Activated gamma-delta T cell treated with Interleukin-2 at 50 U/mL for 16 hours (primary cell): Measurements from ENCODE around the gene PRR15L.

ENCODE experiments used
- DNase-seq: peaks from one replicate; pipeline ENCODE4 v3.0.0-alpha.2; 2020

PRR15L gene

DNA sequence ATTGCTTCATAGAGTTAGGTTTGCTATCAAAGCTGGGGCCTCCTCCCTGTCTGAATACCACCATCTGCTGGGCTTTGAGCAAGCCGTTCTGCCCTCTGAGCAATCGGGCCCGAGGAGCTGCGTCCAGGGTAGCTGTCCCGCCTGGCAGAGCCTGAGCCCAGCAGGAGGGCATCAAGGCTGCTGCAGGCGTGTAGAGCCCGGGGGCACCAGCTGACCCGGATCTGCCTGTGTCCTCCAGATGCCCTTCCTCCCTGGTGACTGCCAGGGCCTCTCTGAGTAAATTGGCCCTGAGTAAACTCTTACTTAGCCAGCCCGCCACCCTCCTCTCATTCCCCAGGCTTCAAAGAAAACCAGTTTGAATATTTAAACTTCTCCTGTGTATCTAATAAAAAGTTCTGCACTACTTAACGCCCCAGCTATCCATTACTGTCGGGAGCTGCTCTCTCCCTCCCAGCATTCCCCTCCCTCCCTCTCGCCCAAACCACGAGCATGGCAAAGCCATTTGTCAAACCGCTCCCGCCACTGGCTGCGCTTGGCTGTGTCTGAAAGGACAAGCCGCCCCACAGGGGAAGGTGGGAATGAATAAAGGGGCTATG, 29.7 kb upstream of the PRR15L start:
- DNase-seq = no peak

DNA sequence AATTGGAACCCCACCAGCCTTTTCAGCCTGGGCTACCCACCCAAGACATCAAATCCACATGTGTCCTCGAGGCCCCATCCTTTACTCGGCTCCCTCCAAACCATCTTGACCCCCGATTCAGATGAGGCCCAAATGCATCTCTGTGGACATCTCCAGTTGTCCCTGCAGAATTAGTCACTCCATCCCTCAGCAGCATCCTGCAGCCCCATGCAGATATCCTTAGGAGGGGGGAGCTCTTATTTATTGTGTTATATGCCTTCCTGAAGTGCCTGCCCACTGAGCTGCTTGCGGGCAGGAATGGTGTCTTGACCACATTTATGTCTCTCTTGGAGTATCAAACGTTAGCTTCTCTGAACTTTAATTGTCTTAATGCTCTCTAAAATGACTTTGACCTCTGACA, 28.8 kb upstream of the PRR15L start:
- no peak for DNase-seq

DNA sequence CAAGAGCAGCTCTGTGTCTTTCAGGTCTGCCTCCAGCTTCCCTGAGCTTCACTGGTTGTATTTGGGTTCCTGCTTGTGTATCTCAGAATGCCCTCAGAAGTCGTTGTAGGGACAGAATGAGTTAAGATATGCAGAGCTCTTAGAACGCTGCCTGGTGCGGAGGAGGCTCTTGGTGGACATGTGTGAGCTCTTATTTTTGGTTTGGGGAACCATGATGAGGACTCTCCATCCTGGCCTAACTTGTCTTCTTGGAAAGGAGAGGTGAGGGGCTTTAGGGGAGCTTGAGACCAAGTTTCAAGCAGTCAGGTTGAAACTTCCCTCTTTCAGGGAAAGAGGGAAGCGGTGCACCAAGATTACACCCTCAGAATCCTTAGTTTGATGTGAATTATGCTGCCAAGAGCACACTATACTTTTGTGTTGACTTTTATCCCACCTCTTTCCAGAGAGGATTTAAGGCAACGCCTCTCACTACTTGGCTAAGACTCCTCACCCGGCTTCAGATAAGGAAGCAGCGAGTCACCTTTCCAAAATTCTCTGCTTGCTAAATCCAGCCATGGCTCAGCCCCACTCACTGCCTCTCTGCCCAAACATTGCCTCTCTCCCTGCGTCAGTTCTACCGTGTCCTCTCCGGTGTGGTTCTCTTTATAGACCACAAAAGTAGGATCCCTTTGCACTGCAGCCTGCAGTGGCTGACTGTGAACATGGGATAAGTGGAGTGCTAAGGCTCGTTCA, 26.0 kb upstream of the PRR15L start:
- DNase-seq = no peak

DNA sequence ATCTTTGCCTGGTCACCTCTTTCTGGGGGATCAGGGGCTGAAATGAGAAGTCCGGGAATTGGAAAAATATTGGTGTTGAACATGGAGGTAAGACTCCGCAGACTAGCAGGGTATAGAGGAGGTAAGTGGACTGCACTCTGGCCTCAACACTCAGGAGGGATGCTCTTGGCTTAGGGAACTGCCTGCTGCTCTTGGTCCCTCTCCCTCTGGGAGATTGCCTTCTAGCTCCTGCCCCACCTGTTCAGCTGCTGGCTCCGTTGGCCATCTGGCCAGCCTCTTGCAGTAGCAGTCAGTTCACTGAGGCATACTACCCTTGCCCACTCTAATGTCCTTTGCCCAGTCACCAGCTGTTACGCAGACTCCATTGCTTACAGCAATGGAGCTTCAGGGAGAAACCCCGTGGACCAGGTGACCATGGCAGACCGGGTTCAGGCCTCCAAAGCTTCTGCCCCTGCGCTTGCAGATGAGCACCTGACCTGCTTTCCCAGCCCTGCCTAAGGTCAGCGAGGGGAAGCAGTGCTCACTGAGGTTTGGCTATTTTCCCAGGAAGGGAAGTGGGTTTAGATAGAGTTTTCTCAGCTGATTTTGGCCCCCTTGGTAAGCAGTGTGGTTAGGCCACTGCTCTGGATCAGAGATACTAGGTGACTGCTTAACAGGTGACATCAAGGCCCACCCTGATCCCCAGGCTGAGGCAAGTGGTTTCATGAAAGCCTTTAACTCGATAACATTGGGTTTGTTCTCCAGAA, 25.1 kb upstream of the PRR15L start:
- DNase-seq = no peak

DNA sequence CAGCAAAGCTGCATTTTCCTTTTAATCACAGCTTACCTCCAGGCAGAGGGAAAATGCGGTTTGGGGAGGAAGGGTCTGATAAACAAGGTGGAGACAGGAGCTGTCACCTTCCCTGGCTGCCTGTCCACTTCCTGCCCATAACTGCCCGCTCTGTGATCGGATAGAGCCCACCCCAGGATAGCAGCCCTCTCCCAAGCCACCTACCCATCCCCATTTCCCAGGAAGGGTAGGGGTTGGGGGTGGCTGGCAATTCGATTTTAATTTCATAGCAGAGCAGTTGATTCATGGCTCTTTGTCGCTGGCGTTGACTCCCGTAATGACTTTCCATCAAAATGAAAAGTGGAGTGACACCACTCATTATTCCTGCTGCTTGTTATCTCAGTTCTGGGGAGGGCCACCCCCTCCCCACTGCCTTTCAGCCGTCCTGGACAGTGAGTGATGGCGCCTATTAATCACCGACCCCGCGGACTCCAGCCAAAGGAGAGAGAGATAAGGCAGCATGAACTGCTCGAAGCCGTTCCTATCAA, 24.5 kb upstream of the PRR15L start:
- DNase-seq = no peak

DNA sequence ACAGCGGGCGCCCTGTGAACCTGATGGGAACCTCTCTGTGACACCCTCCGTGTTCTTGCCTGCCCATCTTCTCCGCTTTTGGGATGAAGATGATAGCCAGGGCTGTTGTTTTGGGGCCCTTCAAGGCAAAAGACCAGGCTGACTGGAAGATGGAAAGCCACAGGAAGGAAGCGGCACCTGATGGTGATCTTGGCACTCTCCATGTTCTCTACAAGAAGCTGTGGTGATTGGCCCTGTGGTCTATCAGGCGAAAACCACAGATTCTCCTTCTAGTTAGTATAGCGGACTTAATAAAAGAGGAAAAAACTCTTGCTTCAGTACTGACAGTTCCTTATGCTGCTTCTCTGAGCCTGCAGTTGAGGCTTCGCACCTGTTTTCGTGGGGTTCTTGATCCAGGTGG, 23.8 kb upstream of the PRR15L start:
- DNase-seq = no peak

DNA sequence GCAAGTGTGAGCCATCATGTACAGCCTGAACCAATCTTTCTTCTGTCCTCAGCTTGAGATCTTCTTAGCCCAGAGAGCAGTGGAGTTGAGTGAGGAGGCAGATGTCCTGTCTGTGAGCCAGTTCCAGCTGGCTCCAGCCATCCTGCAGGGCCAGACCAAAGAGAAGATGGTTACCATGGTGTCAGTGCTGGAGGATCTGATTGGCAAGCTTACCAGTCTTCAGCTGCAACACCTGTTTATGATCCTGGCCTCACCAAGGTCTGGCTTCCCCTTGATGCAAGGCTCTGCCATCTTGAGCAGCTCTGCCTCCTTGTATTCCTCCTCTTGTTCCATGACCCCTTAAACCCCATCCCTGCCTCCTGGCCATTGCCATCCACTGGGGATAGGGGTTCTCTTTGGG, 22.9 kb upstream of the PRR15L start:
- DNase-seq = no peak

DNA sequence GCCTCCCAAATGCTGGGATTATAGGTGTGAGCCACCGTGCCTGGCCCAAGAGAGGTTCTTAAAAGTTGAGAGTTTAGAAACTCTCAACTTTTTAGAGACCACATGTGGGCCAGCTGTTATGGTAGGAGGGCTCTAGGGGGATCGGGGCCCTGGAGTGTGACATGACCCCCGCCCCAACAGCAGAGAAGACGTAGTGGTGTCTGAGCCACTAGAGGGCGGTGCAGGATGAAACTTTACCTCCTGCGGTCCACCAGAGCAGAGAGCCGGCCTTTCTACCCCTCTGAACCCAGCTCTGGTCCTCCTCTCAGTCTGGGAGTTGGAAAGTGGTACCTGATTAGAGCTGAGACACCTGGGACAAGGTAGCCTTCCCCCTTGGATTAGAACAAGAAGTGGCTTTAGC, 20.6 kb upstream of the PRR15L start:
- peak; percentile 31 for DNase-seq

DNA sequence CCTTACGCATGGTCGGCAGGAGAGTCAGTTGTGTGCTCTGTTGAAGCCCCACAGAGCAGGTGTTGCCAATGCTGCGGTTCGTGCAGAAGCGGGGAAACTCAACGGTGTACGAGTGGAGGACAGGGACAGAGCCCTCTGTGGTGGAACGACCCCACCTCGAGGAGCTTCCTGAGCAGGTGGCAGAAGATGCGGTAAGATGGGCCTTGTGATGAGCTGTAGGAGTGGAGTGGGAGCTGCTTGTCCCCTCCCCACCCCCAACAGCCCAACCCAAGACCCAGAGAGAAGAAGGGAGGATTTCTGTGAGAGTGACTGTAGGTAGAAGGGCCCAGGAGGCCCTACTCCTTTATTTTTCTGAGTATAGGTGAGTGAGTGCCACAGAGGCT, 18.1 kb upstream of the PRR15L start:
- DNase-seq = no peak

DNA sequence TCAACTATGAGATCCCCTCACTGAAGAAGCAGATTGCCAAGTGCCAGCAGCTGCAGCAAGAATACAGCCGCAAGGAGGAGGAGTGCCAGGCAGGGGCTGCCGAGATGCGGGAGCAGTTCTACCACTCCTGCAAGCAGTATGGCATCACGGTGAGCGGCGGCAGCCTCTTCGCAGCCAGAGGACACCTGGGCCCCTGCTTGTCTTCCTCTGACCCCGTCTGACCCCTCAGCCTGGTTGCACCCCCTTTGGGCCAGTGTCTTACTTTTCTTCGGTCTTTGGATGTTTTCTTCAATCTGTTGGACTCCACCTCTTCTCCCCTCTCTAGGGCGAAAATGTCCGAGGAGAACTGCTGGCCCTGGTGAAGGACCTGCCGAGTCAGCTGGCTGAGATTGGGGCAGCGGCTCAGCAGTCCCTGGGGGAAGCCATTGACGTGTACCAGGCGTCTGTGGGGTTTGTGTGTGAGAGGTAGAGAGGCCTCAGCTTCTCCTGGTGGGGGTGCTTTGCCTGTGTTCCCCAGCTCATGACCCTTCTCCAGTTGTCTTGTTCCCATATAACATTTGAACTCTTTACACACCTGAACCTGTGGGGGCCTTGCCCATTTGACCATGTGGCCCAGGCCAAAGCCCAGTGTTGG, 17.6 kb upstream of the PRR15L start:
- no peak for DNase-seq

DNA sequence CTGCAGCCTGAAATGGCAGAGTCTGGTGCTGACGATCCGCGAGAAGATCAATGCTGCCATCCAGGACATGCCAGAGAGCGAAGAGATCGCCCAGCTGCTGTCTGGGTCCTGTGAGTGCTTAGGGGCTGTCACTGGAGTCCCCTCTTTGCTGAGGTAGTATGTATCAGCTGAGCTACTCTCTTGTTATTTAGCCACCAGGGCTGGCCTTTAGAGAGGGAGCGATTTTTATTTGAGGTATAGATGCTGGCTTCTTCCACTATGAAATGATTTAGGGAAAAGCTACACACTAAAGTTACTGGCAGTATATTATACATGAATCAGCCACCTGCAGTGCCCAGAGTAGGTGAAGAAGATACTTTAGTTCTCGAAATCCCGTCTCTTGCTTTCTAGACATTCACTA, 15.9 kb upstream of the PRR15L start:
- no peak for DNase-seq

DNA sequence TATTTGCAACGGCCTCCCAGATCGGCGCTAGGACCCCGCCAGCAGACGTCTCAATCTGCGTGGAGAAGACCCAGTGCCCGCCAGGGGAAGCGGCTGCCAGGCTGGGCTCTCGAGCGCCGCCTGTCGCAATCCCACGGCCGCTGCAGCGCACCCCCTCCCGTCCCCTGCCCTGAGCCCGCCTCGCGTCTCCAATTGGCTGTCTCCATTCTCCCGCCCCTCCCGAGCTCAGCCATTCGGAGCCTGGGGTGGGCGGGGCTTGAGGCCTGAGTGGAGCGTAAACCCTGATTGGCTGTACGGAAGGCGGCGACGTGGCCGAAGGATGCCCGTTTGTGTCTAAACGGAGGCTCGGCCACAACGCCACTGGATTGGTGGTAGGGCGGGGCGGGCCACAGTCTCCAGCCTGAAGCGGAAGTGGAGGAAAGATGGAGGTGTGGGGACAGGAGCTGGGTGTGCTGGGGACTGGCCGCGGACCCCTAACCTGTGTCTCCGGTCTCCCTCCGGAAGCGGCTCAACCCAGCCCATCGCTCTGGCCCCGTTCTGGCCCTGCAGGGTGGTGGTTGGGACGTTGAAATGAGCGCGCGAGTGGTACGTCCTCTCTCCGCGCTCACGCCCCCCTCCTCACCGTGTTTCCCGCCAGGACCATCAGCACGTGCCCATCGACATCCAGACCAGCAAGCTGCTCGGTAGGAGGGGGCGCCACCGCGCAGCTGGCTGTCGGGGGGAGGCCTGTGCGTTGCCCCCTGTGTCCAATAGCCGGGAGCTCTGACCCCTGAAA, 13.2 kb upstream of the PRR15L start, which contains the start of gene CDK5RAP3:
TSS of gene CDK5RAP3 (plus strand) at position 389 of the 775 bp plus-strand sequence. CDS start at position 423, 34 bp downstream.
- DNase-seq = peak; percentile 98

DNA sequence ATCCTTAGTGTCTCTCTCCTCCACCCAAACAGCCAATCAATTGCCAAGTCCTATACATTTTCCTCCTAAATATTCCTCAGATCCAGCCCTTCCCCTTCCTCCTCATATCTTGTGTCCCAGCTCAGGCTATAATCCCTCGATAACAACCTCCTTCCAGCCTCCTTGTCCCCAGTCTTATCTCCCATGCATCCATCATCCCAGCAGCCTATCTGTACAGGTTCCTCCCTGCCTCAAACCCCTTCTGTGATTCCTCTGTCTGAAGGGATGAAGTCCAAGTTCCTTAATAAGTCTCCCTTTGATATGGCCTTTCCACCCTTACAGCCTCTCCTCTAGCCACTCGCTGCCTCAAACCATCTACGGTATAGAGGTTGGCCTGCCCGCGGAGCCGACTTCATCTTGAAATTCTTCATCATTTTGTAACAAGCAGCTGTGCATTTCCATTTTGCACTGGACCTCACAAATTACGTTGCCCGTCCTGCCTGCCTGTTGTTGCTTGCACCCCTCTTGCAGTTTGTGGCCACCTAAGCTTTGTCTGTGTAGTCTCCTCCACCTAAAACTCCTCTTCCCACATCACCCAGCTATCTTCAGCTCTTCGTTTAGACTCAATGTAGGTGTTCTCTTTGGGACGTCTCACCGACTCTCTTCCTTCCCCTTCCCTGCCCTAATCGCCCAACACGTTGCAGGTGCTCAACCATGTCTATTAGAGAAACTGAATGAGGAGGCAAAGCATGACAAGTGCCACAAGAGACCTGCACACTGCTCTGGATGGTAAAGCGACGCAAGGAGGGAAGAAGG, 12.4 kb upstream of the PRR15L start:
- DNase-seq = no peak

DNA sequence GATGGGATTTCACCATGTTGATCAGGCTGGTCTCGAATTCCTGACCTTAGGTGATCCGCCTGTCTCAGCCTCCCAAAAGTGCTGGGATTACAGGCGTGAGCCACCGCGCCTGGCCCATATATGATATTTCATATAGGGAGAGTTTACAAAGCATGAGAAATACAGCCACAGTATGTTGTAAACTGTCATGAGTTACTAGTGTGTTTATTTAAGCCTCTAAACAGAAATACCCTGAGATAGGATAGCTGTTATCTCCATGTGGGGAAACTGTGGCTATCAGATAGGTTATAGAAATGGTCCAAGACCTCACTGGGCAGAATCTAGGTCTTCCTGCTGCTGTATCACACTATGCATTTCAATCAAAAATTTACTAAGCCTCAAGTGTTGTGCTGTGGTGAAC, 11.2 kb upstream of the PRR15L start:
- DNase-seq = no peak

DNA sequence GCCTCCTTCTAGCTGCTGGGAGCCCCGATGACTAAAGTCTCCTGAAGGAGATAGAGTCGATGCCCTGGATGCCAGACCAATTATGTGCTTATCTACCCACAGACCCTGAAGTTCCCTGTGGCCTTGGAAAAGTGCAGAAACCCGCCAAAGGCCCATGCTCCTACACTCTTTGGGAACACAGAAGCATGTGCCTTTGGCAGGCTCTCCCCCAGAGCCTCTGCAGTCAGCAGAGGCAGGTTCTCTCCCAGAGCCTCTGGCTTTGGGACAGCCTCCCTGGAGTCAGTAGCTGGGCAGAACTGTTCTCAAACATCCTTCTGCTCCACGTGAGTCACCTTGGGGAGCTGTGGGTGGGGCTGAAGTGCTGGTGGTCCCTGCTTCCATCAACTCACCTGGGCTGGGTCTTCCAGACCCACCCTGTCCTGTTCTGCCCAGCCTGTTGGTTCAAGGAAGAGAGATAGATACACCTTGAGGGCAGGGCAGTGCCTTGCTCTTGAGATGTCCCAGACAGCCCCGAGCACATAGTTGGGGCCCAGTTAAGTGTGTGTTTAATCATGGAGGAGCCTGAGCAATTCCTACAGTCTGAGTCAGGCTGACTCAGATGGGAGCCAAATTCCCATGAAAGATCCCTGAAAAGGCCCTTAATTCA, 10.0 kb upstream of the PRR15L start:
- DNase-seq = no peak

DNA sequence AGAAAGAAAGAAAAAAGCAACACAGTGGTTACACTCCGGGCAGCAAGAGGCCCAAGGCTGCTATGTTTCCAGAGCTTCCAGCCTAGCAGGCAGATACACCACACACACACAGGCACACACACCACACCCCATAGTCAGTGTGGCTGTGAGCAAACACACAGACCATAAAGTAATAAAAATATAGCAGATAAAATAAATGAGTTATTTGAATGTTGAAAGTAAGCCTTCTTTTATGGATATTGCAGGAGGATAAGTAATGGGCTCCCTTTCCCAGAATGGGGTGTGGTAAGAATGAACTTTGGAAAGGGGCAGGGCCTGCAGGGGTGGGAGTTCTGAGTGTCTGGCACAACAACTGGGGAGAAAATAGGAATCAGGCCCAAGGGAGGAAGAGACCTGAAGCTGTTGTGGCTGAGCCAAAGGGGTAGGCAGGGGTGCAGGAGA, 8.4 kb upstream of the PRR15L start:
- no peak for DNase-seq

DNA sequence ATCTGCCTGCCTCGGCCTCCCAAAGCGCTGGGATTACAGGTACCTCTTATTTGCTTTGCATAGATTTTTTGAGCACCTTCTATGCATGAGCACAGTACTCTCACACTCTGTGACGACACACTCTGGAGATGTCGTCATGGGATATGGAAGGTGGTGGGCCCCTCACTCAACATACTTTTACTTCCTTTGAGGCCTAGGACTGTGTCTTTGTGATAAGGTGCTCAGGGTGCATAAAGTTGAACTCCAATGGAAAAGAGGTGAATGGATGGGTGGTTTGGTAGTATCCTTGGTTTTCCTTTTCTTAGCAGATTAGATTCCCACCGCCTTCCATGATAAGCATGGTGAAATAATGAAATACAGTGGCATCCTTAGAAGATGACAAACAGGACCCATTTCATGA, 7.2 kb upstream of the PRR15L start:
- DNase-seq = no peak

DNA sequence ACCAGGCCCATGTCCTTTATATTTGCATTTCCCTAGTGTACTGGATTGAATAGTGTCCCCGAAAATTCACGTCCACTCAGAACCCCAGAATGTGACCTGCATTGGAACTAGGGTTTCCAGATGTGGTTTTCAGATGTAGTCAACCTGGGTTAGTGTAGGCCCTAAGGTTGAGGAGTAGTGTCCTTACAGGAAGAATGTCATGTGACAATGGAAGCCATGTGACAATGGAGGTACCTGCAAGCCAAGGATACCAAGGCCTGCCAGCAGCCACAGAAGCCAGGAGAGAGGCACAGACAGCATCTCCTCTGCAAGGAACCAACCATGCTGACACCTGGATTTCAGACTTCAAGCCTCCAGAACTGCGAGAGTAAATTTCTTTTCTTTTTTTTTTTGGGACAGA, 5.2 kb upstream of the PRR15L start:
- no peak for DNase-seq

DNA sequence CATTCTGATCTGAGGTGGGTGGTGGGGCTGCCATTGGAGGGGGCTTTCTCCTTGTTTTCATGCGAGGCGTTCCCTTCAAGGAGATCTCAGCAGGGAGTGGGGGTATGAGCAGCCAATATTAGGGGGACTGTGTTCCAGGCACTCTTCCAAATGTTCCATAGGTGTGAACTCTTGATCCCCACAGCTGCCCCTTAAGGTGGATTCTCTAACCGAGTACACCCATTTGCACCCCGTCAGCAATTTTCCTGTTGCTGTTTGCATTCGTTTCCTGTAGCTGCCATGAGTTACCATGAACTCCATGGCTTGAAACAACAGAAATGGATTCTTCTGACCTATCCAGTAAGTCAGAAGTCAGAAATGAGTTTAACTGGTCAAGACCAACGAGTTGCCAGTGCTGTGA, 3.7 kb upstream of the PRR15L start:
- DNase-seq = no peak

DNA sequence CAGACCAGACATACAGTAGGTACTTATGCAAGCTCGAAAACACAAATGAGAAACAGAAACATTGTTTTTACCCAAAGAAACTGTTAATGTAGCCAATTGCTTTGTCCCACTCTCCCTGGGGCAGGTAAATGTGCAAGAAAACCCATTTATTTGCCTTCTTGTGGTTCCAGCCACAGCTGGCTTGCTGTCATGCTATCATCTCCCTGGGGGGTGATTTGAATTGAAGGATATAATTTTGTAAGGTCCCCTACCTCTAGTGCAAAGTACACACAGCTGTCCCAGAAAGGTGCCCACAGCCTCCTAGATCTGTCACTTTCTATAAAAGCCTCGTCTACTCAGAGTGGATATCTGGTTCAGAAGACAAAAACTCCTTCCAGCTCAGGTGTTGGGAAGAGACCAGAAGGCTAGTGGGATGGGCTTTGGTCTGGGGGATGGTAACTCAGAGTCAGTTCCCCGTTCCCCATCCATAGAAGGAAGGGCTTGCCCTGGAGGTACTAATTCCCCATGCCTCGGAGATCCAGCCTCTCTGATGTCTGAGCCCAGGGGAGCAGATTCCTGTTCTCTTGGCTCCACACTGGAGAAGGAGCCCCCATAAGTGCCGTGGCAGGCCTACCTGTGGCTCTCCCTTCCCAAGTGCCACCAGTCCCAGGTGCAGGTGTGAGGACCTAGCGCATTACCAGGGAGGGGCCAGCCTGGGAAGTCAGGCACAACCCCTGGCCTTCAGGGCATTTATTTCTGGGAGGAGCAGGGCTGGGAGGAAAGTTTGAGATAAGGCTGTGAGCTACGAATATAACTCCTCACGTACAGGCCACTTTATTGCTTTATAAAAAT, 2.4 kb upstream of the PRR15L start:
- no peak for DNase-seq
